Testis (tissue), 3 donors: ENCODE results near the gene CITED2. TPM values are rescaled to one million over a fixed set of nuclear protein-coding genes. Genes with fewer than 3 reads are reported as not detected.

Experiments used
- DNase-seq: peaks from one replicate; pipeline ENCODE4 v3.0.0-alpha.2; 2019
- H3K27ac ChIP-seq, 2 donors: fragments of 200-600 bp; sonication (generic); one replicate each; pipeline ENCODE4 v1.5.1; 2019
- H3K27me3 ChIP-seq: fragments of 200-600 bp; sonication (generic); one replicate; pipeline ENCODE4 v1.5.1; 2019
- H3K36me3 ChIP-seq: fragments of 200-600 bp; sonication (generic); one replicate; pipeline ENCODE4 v1.5.1; 2017; ENCODE audit warnings: low read depth; ENCODE audit errors: missing control alignments
- H3K4me1 ChIP-seq: fragments of 200-600 bp; sonication (generic); one replicate; pipeline ENCODE4 v1.5.1; 2019
- H3K4me3 ChIP-seq, 2 donors: fragments of 200-600 bp; sonication (generic); one replicate each; pipeline ENCODE4 v1.5.1; 2017 to 2019
- H3K9me3 ChIP-seq: fragments of 200-600 bp; sonication (generic); one replicate; pipeline ENCODE4 v1.5.1; 2017
- CTCF ChIP-seq, 3 experiments: fragments of 450-650 bp in 2 of 3; fragments of 200-600 bp in 1 of 3; sonication (generic) in 1 of 3; IDR thresholded peaks; one replicate each; pipeline ENCODE4 v1.5.1; 2016 to 2019; ENCODE audit warnings: antibody characterized with exemption in 3 of 3, mild to moderate bottlenecking in 2 of 3, moderate library complexity in 1 of 3
- POLR2A ChIP-seq: fragments of 450-650 bp; IDR thresholded peaks from one replicate; pipeline ENCODE4 v1.6.1; 2017; ENCODE audit warnings: antibody characterized with exemption, mild to moderate bottlenecking, moderate library complexity
- WGBS, 2 donors: methylation state at CpG; one replicate each; pipeline ENCODE4 v1.1.5; 2018; 5-methylcytosine and 5-hydroxymethylcytosine counted together
- intact Hi-C: fragments of 100-400 bp; cut with DNase I; formaldehyde crosslinking; loops from one replicate; pipeline ENCODE4 v1.15.1; 2023; ENCODE audit warnings: low total_unique reads
- polyA plus RNA-seq: library from polyadenylated mRNA; stranded (reverse); fragments of 350-450 nt; fragmentation: Illumina TruSeq; extraction: RNeasy Lipid Tissue Mini Kit (QIAGEN cat#74804); gene quantifications from one replicate; pipeline ENCODE4 v1.2.3, GENCODE V29; 2014; ENCODE audit warnings: low read depth, low replicate concordance; ENCODE audit not compliant: insufficient read depth
- total RNA-seq, 2 donors: library from RNA; depleted of rRNA; stranded (reverse); fragments of >200 nt; gene quantifications; one replicate each; pipeline ENCODE4 v1.2.3, GENCODE V29; 2016

CITED2 gene
- total and polyA plus RNA-seq, 3 donors from 2014 or later: 65.2 to 115 (median 70.2) TPM

- intact Hi-C loops: no loop called here
- DNase-seq: no peak
- 76 to 80% methylated on average over 2 of the region's 2 CpGs for WGBS, 2 donors
- H3K36me3 ChIP-seq: no peaks in the 10 kb centered on the region
- TF ChIP-seq POLR2A (no peak), CTCF (IDR thresholded peaks at IDR 0.05) (no peak)
- no peaks in the 10 kb centered on the region for H3K4me1 ChIP-seq
- no peak overlapping the region for H3K4me3 ChIP-seq
- no peaks in the 10 kb centered on the region for H3K27me3 ChIP-seq
- no peak overlapping the region for H3K27ac ChIP-seq
- no peaks in the 10 kb centered on the region for H3K9me3 ChIP-seq
Measured at GRCh38 chr6:139388384-139388783, 13.9 kb upstream of the CITED2 start.

- Histone ChIP-seq H3K4me3 (no peak overlapping the region), H3K27me3 (no peaks in the 10 kb centered on the region)
- intact Hi-C loops: no loop called here
Measured at GRCh38 chr6:139386404-139386803, 12.0 kb upstream of the CITED2 start.

GRCh38 chr6:139381216-139381865 lies 6.9 kb upstream of the CITED2 start:
- Histone ChIP-seq H3K36me3 (no peaks in the 10 kb centered on the region), H3K27ac (peak overlapping the region in 1 of 2 donors; percentile 28), H3K4me3 (no peak overlapping the region), H3K27me3 (no peaks in the 10 kb centered on the region), H3K4me1 (peaks cover 6% of the 10 kb centered on the region), H3K9me3 (no peaks in the 10 kb centered on the region)
- TF ChIP-seq CTCF (IDR thresholded peaks at IDR 0.05) (no peak), POLR2A (no peak)
- intact Hi-C loops: no loop called here
- WGBS, 2 donors: 50 to 70% methylated on average over 6 of the region's 6 CpGs
- no peak for DNase-seq

More at GRCh38 chr6:139386404-139386803, 12.0 kb upstream of the CITED2 start:
- H3K27ac ChIP-seq: no peak overlapping the region
- 70 to 85% methylated on average over 3 of the region's 3 CpGs for WGBS, 2 donors
- DNase-seq: no peak
- H3K4me1 ChIP-seq: no peaks in the 10 kb centered on the region
- TF ChIP-seq POLR2A (no peak), CTCF (IDR thresholded peaks at IDR 0.05) (no peak)
- no peaks in the 10 kb centered on the region for H3K9me3 ChIP-seq
- H3K36me3 ChIP-seq: no peaks in the 10 kb centered on the region

GRCh38 chr6:139380611-139381010 lies 6.2 kb upstream of the CITED2 start:
- Histone ChIP-seq H3K36me3 (no peaks in the 10 kb centered on the region), H3K27ac (no peak overlapping the region), H3K4me1 (peaks cover 6% of the 10 kb centered on the region), H3K9me3 (no peaks in the 10 kb centered on the region), H3K27me3 (no peaks in the 10 kb centered on the region), H3K4me3 (no peak overlapping the region)
- intact Hi-C loops: no loop called here
- no peak for DNase-seq
- WGBS, 2 donors: 77 to 86% methylated on average over 2 of the region's 2 CpGs
- no peak for TF ChIP-seq CTCF (IDR thresholded peaks at IDR 0.05)
- no peak for TF ChIP-seq POLR2A

- DNase-seq: no peak
- Histone ChIP-seq H3K27me3 (no peaks in the 10 kb centered on the region), H3K36me3 (no peaks in the 10 kb centered on the region), H3K4me1 (peaks cover 6% of the 10 kb centered on the region), H3K4me3 (no peak overlapping the region), H3K27ac (no peak overlapping the region), H3K9me3 (no peaks in the 10 kb centered on the region)
- TF ChIP-seq POLR2A: no peak
- no peak for TF ChIP-seq CTCF (IDR thresholded peaks at IDR 0.05)
- intact Hi-C loops: no loop called here
- 88 to 92% methylated on average over 7 of the region's 7 CpGs for WGBS, 2 donors
Measured at GRCh38 chr6:139380168-139380567, 5.7 kb upstream of the CITED2 start.
